IMR-90 (cell line): ENCODE measurements around the gene SYNE1. TPM values are rescaled to one million over a fixed set of nuclear protein-coding genes. Genes with fewer than 3 reads are reported as not detected.
A peak's percentile ranks its signal among the peaks of the same experiment; 100 is the strongest.

Experiments used
- ATAC-seq: fragments of 200-7000 bp; cut with Tn5 transposase; 2 replicates; pipeline ENCODE4 v1.9.1; 2020; ENCODE audit warnings: low read depth, mild to moderate bottlenecking, moderate library complexity
- BruUV-seq: library from RNA; stranded (reverse); fragments of 400-500 nt; replicated peaks from 2 replicates; lab custom pipeline; 2021; lab: Mats Ljungman, UMichigan
- CTCF ChIA-PET: fragments of 300-600 bp; formaldehyde crosslinking; extraction: SDS; loops from one replicate; lab custom pipeline; 2021; ENCODE audit warnings: antibody characterized with exemption; lab: Yijun Ruan, JAX
- POLR2A ChIA-PET: fragments of 300-600 bp; sonication (Branson Sonifier 250); formaldehyde crosslinking; loops from one replicate; lab custom pipeline; 2022; ENCODE audit warnings: antibody characterized with exemption; ENCODE audit not compliant: unreplicated experiment; lab: Charles Lee
- DNase-seq: peaks from one replicate; pipeline ENCODE4 v3.0.0; 2013
- H2AFZ ChIP-seq: replicated peaks from 2 replicates; pipeline ENCODE3; 2013; ENCODE audit warnings: low read length, mild to moderate bottlenecking; ENCODE audit not compliant: poor library complexity
- H2AK5ac ChIP-seq: 2 replicates; pipeline ENCODE4 v1.6.1; 2013; ENCODE audit warnings: low read depth, low read length, inconsistent platforms
- H2AK9ac ChIP-seq: replicated peaks from 2 replicates; pipeline ENCODE3; 2013; ENCODE audit warnings: mild to moderate bottlenecking, low read depth, low read length, moderate library complexity; ENCODE audit not compliant: poor library complexity
- H2BK120ac ChIP-seq: 2 replicates; pipeline ENCODE4 v1.6.1; 2013; ENCODE audit warnings: low read depth, low read length, inconsistent platforms
- H2BK15ac ChIP-seq: 3 replicates; pipeline ENCODE4 v1.6.1; 2013; ENCODE audit warnings: low read depth, low read length, inconsistent platforms
- H2BK20ac ChIP-seq: 2 replicates; pipeline ENCODE4 v1.6.1; 2013; ENCODE audit warnings: low read depth, mild to moderate bottlenecking, inconsistent platforms, low read length, moderate library complexity
- H2BK5ac ChIP-seq: 2 replicates; pipeline ENCODE4 v1.6.1; 2013; ENCODE audit warnings: mild to moderate bottlenecking, low read depth, low read length, inconsistent platforms; ENCODE audit not compliant: poor library complexity, severe bottlenecking
- H3K14ac ChIP-seq: replicated peaks from 2 replicates; pipeline ENCODE4 v1.6.1; 2013; ENCODE audit warnings: low read depth, low read length, inconsistent platforms
- H3K18ac ChIP-seq: 2 replicates; pipeline ENCODE4 v1.6.1; 2013; ENCODE audit warnings: low read depth, low read length, control low read depth
- H3K23ac ChIP-seq: 2 replicates; pipeline ENCODE4 v1.6.1; 2013; ENCODE audit warnings: low read depth, low read length, inconsistent platforms
- H3K27ac ChIP-seq: 2 replicates; pipeline ENCODE4 v1.5.1; 2013; ENCODE audit warnings: mild to moderate bottlenecking, control low read depth, low read length; ENCODE audit not compliant: insufficient read depth
- H3K27me3 ChIP-seq: 2 replicates; pipeline ENCODE4 v1.6.1; 2013; ENCODE audit warnings: low read length; ENCODE audit not compliant: control insufficient read depth, insufficient read depth
- H3K36me3 ChIP-seq: 2 replicates; pipeline ENCODE4 v1.6.1; 2013; ENCODE audit warnings: low read length, mixed read lengths; ENCODE audit not compliant: control insufficient read depth, insufficient read depth
- H3K4ac ChIP-seq: 2 replicates; pipeline ENCODE4 v1.6.1; 2013; ENCODE audit warnings: low read depth, low read length, inconsistent platforms
- H3K4me1 ChIP-seq: 2 replicates; pipeline ENCODE4 v1.6.1; 2013; ENCODE audit warnings: low read length, mixed read lengths; ENCODE audit not compliant: control insufficient read depth, insufficient read depth
- H3K4me2 ChIP-seq: 2 replicates; pipeline ENCODE4 v1.6.1; 2013; ENCODE audit warnings: low read depth, mild to moderate bottlenecking, control low read depth, low read length, moderate library complexity
- H3K4me3 ChIP-seq: 2 replicates; pipeline ENCODE4 v1.5.1; 2013; ENCODE audit warnings: low read depth, mild to moderate bottlenecking, control low read depth, low read length, moderate library complexity; ENCODE audit not compliant: insufficient read depth
- H3K56ac ChIP-seq: 2 replicates; pipeline ENCODE4 v1.6.1; 2013; ENCODE audit warnings: low read length, inconsistent platforms; ENCODE audit not compliant: insufficient read depth; ENCODE audit errors: extremely low read depth
- H3K79me1 ChIP-seq, 2 experiments: 2 replicates each; pipeline ENCODE4 v1.6.1; 2013; ENCODE audit warnings: low read length in 2 of 2, inconsistent platforms in 1 of 2, low read depth in 1 of 2
- H3K9ac ChIP-seq: 2 replicates; pipeline ENCODE4 v1.6.1; 2013; ENCODE audit warnings: low read depth, low read length, control low read depth
- H3K9me1 ChIP-seq: 2 replicates; pipeline ENCODE4 v1.6.1; 2013; ENCODE audit warnings: low read length, inconsistent platforms; ENCODE audit not compliant: insufficient read depth
- H3K9me3 ChIP-seq: 2 replicates; pipeline ENCODE4 v1.6.1; 2013; ENCODE audit warnings: low read length; ENCODE audit not compliant: control insufficient read depth, insufficient read depth
- H4K20me1 ChIP-seq: 2 replicates; pipeline ENCODE4 v1.6.1; 2013; ENCODE audit warnings: low read length, inconsistent platforms; ENCODE audit not compliant: insufficient read depth
- H4K5ac ChIP-seq: 2 replicates; pipeline ENCODE4 v1.6.1; 2013; ENCODE audit warnings: mild to moderate bottlenecking, low read depth, low read length, control low read depth
- H4K8ac ChIP-seq, 2 experiments: 2 replicates each; pipeline ENCODE4 v1.6.1; 2013; ENCODE audit warnings: low read depth in 2 of 2, low read length in 2 of 2, control low read depth in 1 of 2, inconsistent platforms in 1 of 2
- H4K91ac ChIP-seq: 2 replicates; pipeline ENCODE4 v1.6.1; 2013; ENCODE audit warnings: low read depth, low read length, inconsistent platforms; ENCODE audit not compliant: insufficient read depth
- BHLHE40 ChIP-seq: fragments of 150-350 bp; IDR thresholded peaks from 2 replicates; pipeline ENCODE4 v1.6.1; 2016; ENCODE audit warnings: mild to moderate bottlenecking, low read depth, low read length
- CEBPB ChIP-seq: IDR thresholded peaks from 2 replicates; pipeline ENCODE4 v1.6.1; 2012; ENCODE audit warnings: low read depth, low read length, improper control_type of control experiment
- CHD1 ChIP-seq: IDR thresholded peaks from 2 replicates; pipeline ENCODE4 v1.6.1; 2012; ENCODE audit warnings: low read depth, low read length, improper control_type of control experiment
- CTCF ChIP-seq: conservative IDR thresholded peaks from 2 replicates; pipeline ENCODE4 v1.5.1; 2012; ENCODE audit warnings: mild to moderate bottlenecking, low read depth, low read length, improper control_type of control experiment
- MAFK ChIP-seq: IDR thresholded peaks from 2 replicates; pipeline ENCODE4 v1.6.1; 2012; ENCODE audit warnings: low read depth, low read length, improper control_type of control experiment
- MAZ ChIP-seq: IDR thresholded peaks from 2 replicates; pipeline ENCODE4 v1.6.1; 2012; ENCODE audit warnings: low read depth, mild to moderate bottlenecking, low read length, improper control_type of control experiment, moderate library complexity, borderline replicate concordance
- MXI1 ChIP-seq: IDR thresholded peaks from 2 replicates; pipeline ENCODE4 v1.6.1; 2012; ENCODE audit warnings: low read depth, mild to moderate bottlenecking, low read length, moderate library complexity, borderline replicate concordance
- NFE2L2 ChIP-seq: fragments of 150-350 bp; IDR thresholded peaks from 2 replicates; pipeline ENCODE4 v1.6.1; 2016; ENCODE audit warnings: low read depth, mild to moderate bottlenecking, low read length
- POLR2A ChIP-seq: IDR thresholded peaks from 2 replicates; pipeline ENCODE4 v1.6.1; 2012; ENCODE audit warnings: mild to moderate bottlenecking, low read depth, low read length
- RAD21 ChIP-seq: IDR thresholded peaks from 2 replicates; pipeline ENCODE4 v1.6.1; 2012; ENCODE audit warnings: low read length, improper control_type of control experiment
- RCOR1 ChIP-seq: IDR thresholded peaks from 2 replicates; pipeline ENCODE4 v1.6.1; 2012; ENCODE audit warnings: mild to moderate bottlenecking, low read length, improper control_type of control experiment; ENCODE audit not compliant: insufficient replicate concordance
- SMC3 ChIP-seq: fragments of 150-350 bp; IDR thresholded peaks from 2 replicates; pipeline ENCODE4 v1.6.1; 2016; ENCODE audit warnings: low read depth, mild to moderate bottlenecking, antibody characterized with exemption, low read length, moderate library complexity
- WGBS, 2 experiments: methylation state at CpG; one replicate each; pipeline versions ENCODE4 v1.1.5 to v1.1.7; 2013; ENCODE audit warnings: missing lambda C conversion rate in 2 of 2; ENCODE audit not compliant: insufficient read length in 1 of 2; ENCODE audit errors: extremely low coverage in 2 of 2; 5-methylcytosine and 5-hydroxymethylcytosine counted together
- dilution Hi-C: fragments of 300-500 bp; cut with HindIII; formaldehyde crosslinking; loops from one replicate; pipeline ENCODE4 v1.14.3; 2018; ENCODE audit warnings: low sequenced_read_pairs; ENCODE audit not compliant: unreplicated experiment
- in situ Hi-C: fragments of 300-500 bp; cut with MboI; formaldehyde crosslinking; loops from 3 replicates; pipeline ENCODE4 v1.14.3; 2019; ENCODE audit warnings: low sequenced_read_pairs, inconsistent platforms, mixed read lengths
- intact Hi-C: fragments of 100-400 bp; cut with micrococcal nuclease; formaldehyde crosslinking; loops from 2 replicates; pipeline ENCODE4 v1.10.0; 2022
- polyA plus RNA-seq, 3 experiments: library from polyadenylated mRNA; depleted of rRNA; stranded (reverse); fragments of >200 nt; gene quantifications; 2 replicates each; pipeline ENCODE4 v1.2.3, GENCODE V29; 2012; ENCODE audit warnings: low replicate concordance in 1 of 3
- total RNA-seq: library from RNA; depleted of rRNA; stranded (reverse); fragments of >200 nt; gene quantifications from 2 replicates; pipeline ENCODE4 v1.2.3, GENCODE V29; 2012
- TF ChIP-seq, protein P1 (sequence below): fragments of 150-350 bp; IDR thresholded peaks from 2 replicates; pipeline ENCODE4 v1.6.1; 2017; ENCODE audit warnings: mild to moderate bottlenecking, antibody characterized with exemption, low read length, low read depth

SYNE1 gene
- total and polyA plus RNA-seq, 2 of the 4 experiments (the other 2 are of a cell fraction) = 34.1 to 159 TPM

GRCh38 chr6:152453421-152453820 lies 183.7 kb downstream of the SYNE1 start:
- no peak overlapping the region for H2BK5ac ChIP-seq

More at GRCh38 chr6:152453421-152453820, 183.7 kb downstream of the SYNE1 start:
- no peaks in the 10 kb centered on the region for H3K9me3 ChIP-seq
- H2AK9ac ChIP-seq = no peak overlapping the region
- dilution Hi-C loops = no loop called here
- H3K9ac ChIP-seq = no peak overlapping the region
- POLR2A ChIA-PET = no interaction called here
- no peak overlapping the region for H2BK120ac ChIP-seq
- no peak overlapping the region for H2BK15ac ChIP-seq
- no peak overlapping the region for H3K4me3 ChIP-seq
- BruUV-seq = no TSS peak
- peaks cover 2% of the 10 kb centered on the region; the same call in 1 of the 2 replicates for H3K9me1 ChIP-seq
- WGBS, 2 experiments = 100% methylated on average over 2 of the region's 7 CpGs; no CpG with 5 or more reads in 1 of the 2 experiments
- no peak overlapping the region for H2AK5ac ChIP-seq
- no peak overlapping the region for H4K5ac ChIP-seq
- intact Hi-C loops = no loop called here
- peaks cover 3% of the 10 kb centered on the region for H3K4me1 ChIP-seq
- no peak overlapping the region for H3K27ac ChIP-seq
- no peak overlapping the region for H3K14ac ChIP-seq
- H3K56ac ChIP-seq = no peak overlapping the region
- DNase-seq (no peak), ATAC-seq (no peak)
- no peak for TF ChIP-seq NFE2L2
- TF ChIP-seq SMC3 = no peak
- TF ChIP-seq, protein P1, sequence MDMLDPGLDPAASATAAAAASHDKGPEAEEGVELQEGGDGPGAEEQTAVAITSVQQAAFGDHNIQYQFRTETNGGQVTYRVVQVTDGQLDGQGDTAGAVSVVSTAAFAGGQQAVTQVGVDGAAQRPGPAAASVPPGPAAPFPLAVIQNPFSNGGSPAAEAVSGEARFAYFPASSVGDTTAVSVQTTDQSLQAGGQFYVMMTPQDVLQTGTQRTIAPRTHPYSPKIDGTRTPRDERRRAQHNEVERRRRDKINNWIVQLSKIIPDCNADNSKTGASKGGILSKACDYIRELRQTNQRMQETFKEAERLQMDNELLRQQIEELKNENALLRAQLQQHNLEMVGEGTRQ = no peak
- TF ChIP-seq MXI1 = no peak
- TF ChIP-seq POLR2A = no peak
- no peak for TF ChIP-seq MAFK
- no peak for TF ChIP-seq RAD21
- no peak for TF ChIP-seq CHD1
- no peak for TF ChIP-seq BHLHE40
- no peak for TF ChIP-seq CTCF
- TF ChIP-seq RCOR1 = no peak
- no peak for TF ChIP-seq MAZ
- no peak for TF ChIP-seq CEBPB
- no peak overlapping the region for H4K8ac ChIP-seq
- H2AFZ ChIP-seq = peak overlapping the region; percentile 68
- H3K4ac ChIP-seq = no peak overlapping the region
- CTCF ChIA-PET = interaction anchor here (1.5 kb wide), 1 partner anchor 10 kb away, joined by 4 read pairs; no protein-coding TSS in a partner anchor
- no peak overlapping the region for H2BK20ac ChIP-seq
- no peak overlapping the region for H3K23ac ChIP-seq
- in situ Hi-C loops = no loop called here
- no peaks in the 10 kb centered on the region for H3K27me3 ChIP-seq
- no peaks in the 10 kb centered on the region for H4K20me1 ChIP-seq
- H3K79me1 ChIP-seq = no peaks in the 10 kb centered on the region
- H4K91ac ChIP-seq = no peak overlapping the region
- H3K36me3 ChIP-seq = peaks cover 10% of the 10 kb centered on the region
- H3K4me2 ChIP-seq = no peak overlapping the region
- no peak overlapping the region for H3K18ac ChIP-seq
